ENCODE results near the gene DOCK2.

DNA sequence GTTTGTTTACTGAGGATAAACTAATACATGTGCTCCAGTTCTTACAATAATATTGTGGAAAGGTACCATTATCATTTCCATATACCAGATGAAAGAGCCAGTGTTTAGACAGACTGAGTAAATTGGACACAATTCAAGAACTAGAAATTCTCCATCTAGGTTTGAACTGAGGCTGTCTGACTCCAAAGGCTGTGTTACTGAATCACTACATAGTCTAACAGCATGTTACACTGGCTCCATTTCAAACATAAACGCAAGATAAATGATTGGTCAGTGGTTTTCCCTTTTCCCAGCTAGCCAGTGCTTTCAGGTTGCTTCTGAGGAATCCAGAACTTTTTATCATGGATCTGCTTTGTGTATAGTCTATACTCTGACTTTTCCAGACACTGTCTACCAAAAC is 45.4 kb upstream of the DOCK2 start:
- no peak for TF ChIP-seq EZH2 (IDR thresholded peaks at IDR 0.05; ENCODE audit: insufficient read depth, poor library complexity, severe bottlenecking)
- TF ChIP-seq EZH2phosphoT487 (IDR thresholded peaks at IDR 0.05; ENCODE audit: insufficient read depth, low read depth), result no peak
